H9 (cell line): ENCODE data around the gene WHRN. TPM values are rescaled to one million over a fixed set of nuclear protein-coding genes. Genes with fewer than 3 reads are reported as not detected.

Source experiments
- DNase-seq: peaks from one replicate; pipeline ENCODE4 v3.0.0-alpha.2; 2017
- H2AFZ ChIP-seq: one replicate; pipeline ENCODE4 v1.6.1; 2013; ENCODE audit warnings: mild to moderate bottlenecking, low read length, control low read depth, moderate library complexity
- H2AK5ac ChIP-seq: 2 replicates; pipeline ENCODE4 v1.6.1; 2013; ENCODE audit warnings: low read length, control low read depth, mixed read lengths; ENCODE audit not compliant: insufficient read length
- H2BK120ac ChIP-seq: one replicate; pipeline ENCODE4 v1.6.1; 2013; ENCODE audit warnings: low read depth, mild to moderate bottlenecking, low read length, control low read depth, inconsistent platforms; ENCODE audit not compliant: poor library complexity, severe bottlenecking
- H2BK12ac ChIP-seq: 2 replicates; pipeline ENCODE4 v1.6.1; 2013; ENCODE audit warnings: low read length, control low read depth, mixed read lengths, low read depth; ENCODE audit not compliant: insufficient read length
- H2BK15ac ChIP-seq: 2 replicates; pipeline ENCODE4 v1.6.1; 2013; ENCODE audit warnings: low read depth, low read length, control low read depth
- H2BK20ac ChIP-seq: one replicate; pipeline ENCODE4 v1.6.1; 2013; ENCODE audit warnings: low read depth, mild to moderate bottlenecking, low read length, control low read depth, inconsistent platforms; ENCODE audit not compliant: poor library complexity, severe bottlenecking
- H2BK5ac ChIP-seq: 2 replicates; pipeline ENCODE4 v1.6.1; 2013; ENCODE audit warnings: low read length, control low read depth, mixed read lengths; ENCODE audit not compliant: insufficient read length
- H3K14ac ChIP-seq: 2 replicates; pipeline ENCODE4 v1.6.1; 2013; ENCODE audit warnings: low read length, control low read depth; ENCODE audit not compliant: insufficient read depth
- H3K18ac ChIP-seq: 2 replicates; pipeline ENCODE4 v1.6.1; 2013; ENCODE audit warnings: low read depth, mild to moderate bottlenecking, mixed read lengths, low read length, control low read depth; ENCODE audit not compliant: insufficient read length
- H3K23ac ChIP-seq: 2 replicates; pipeline ENCODE4 v1.6.1; 2013; ENCODE audit warnings: low read length, control low read depth, mixed read lengths, low read depth; ENCODE audit not compliant: insufficient read length
- H3K23me2 ChIP-seq: 2 replicates; pipeline ENCODE4 v1.6.1; 2013; ENCODE audit warnings: low read depth, mild to moderate bottlenecking, mixed read lengths, low read length, control low read depth; ENCODE audit not compliant: insufficient read length, poor library complexity, severe bottlenecking
- H3K27ac ChIP-seq: 2 replicates; pipeline ENCODE4 v1.5.1; 2013; ENCODE audit warnings: low read length, control low read depth, mixed read lengths, low read depth; ENCODE audit not compliant: insufficient read length
- H3K27me3 ChIP-seq: 2 replicates; pipeline ENCODE4 v1.6.1; 2013; ENCODE audit warnings: low read length, control low read depth, inconsistent platforms; ENCODE audit not compliant: insufficient read depth
- H3K4ac ChIP-seq: 2 replicates; pipeline ENCODE4 v1.6.1; 2013; ENCODE audit warnings: low read depth, mild to moderate bottlenecking, control low read depth, inconsistent platforms, low read length, moderate library complexity
- H3K4me1 ChIP-seq: 2 replicates; pipeline ENCODE4 v1.6.1; 2013; ENCODE audit warnings: low read length, control low read depth, inconsistent platforms; ENCODE audit not compliant: insufficient read depth
- H3K4me2 ChIP-seq: 2 replicates; pipeline ENCODE4 v1.6.1; 2013; ENCODE audit warnings: low read length, control low read depth, mixed read lengths; ENCODE audit not compliant: insufficient read length, insufficient read depth
- H3K56ac ChIP-seq: 2 replicates; pipeline ENCODE4 v1.6.1; 2013; ENCODE audit warnings: low read depth, mild to moderate bottlenecking, mixed read lengths, low read length, control low read depth; ENCODE audit not compliant: insufficient read length
- H3K79me1 ChIP-seq: 2 replicates; pipeline ENCODE4 v1.6.1; 2013; ENCODE audit warnings: low read depth, mild to moderate bottlenecking, moderate library complexity, low read length, control low read depth, inconsistent platforms; ENCODE audit not compliant: insufficient read depth, poor library complexity, severe bottlenecking
- H3K79me2 ChIP-seq: 2 replicates; pipeline ENCODE4 v1.6.1; 2013; ENCODE audit warnings: low read length, control low read depth, inconsistent platforms; ENCODE audit not compliant: insufficient read depth
- H3K9ac ChIP-seq: 2 replicates; pipeline ENCODE4 v1.6.1; 2013; ENCODE audit warnings: low read length, control low read depth, mixed read lengths; ENCODE audit not compliant: insufficient read length; ENCODE audit errors: extremely low read depth
- H3K9me3 ChIP-seq: one replicate; pipeline ENCODE4 v1.6.1; 2013; ENCODE audit warnings: low read depth, low read length, inconsistent platforms; ENCODE audit not compliant: control insufficient read depth
- H3T11ph ChIP-seq: one replicate; pipeline ENCODE4 v1.6.1; 2013; ENCODE audit warnings: mild to moderate bottlenecking, low read length, control low read depth, inconsistent platforms
- H4K20me1 ChIP-seq: one replicate; pipeline ENCODE4 v1.6.1; 2013; ENCODE audit not compliant: control insufficient read depth, insufficient read length, insufficient read depth
- H4K5ac ChIP-seq: 2 replicates; pipeline ENCODE4 v1.6.1; 2013; ENCODE audit warnings: low read depth, mild to moderate bottlenecking, mixed read lengths, low read length, control low read depth; ENCODE audit not compliant: insufficient read length
- H4K8ac ChIP-seq: replicated peaks from 2 replicates; pipeline ENCODE4 v1.6.1; 2013; ENCODE audit warnings: low read length, control low read depth, mixed read lengths, low read depth; ENCODE audit not compliant: insufficient read length
- H4K91ac ChIP-seq: 2 replicates; pipeline ENCODE4 v1.6.1; 2013; ENCODE audit warnings: low read depth, mild to moderate bottlenecking, moderate library complexity, mixed read lengths, low read length, control low read depth; ENCODE audit not compliant: insufficient read length
- H3K27ac Mint-ChIP-seq, 3 experiments: 2 replicates in 2 of 3; 3 replicates in 1 of 3; pipeline ENCODE4 v1.8.0; 2020 to 2021; ENCODE audit warnings: mixed read lengths in 3 of 3, mild to moderate bottlenecking in 1 of 3, moderate library complexity in 1 of 3
- H3K27me3 Mint-ChIP-seq: 2 replicates; pipeline ENCODE4 v1.8.0; 2021; ENCODE audit warnings: low read depth, mild to moderate bottlenecking, moderate library complexity, mixed read lengths
- H3K36me3 Mint-ChIP-seq, 3 experiments: 2 replicates in 2 of 3; 3 replicates in 1 of 3; pipeline ENCODE4 v1.8.0; 2020 to 2021; ENCODE audit warnings: low read depth in 3 of 3, mixed read lengths in 3 of 3; ENCODE audit not compliant: insufficient read depth in 1 of 3
- H3K4me1 Mint-ChIP-seq, 2 experiments: 2 replicates each; pipeline ENCODE4 v1.8.0; 2020; ENCODE audit warnings: mixed read lengths in 2 of 2
- H3K4me3 Mint-ChIP-seq, 2 experiments: 2 replicates in 1 of 2; 3 replicates in 1 of 2; pipeline ENCODE4 v1.8.0; 2020 to 2021; ENCODE audit warnings: mild to moderate bottlenecking in 2 of 2, mixed read lengths in 2 of 2, moderate library complexity in 1 of 2
- H3K9me3 Mint-ChIP-seq, 2 experiments: 2 replicates in 1 of 2; 3 replicates in 1 of 2; pipeline ENCODE4 v1.8.0; 2020; ENCODE audit warnings: mild to moderate bottlenecking in 2 of 2, mixed read lengths in 2 of 2, moderate library complexity in 1 of 2
- WGBS: extraction: QIAGEN DNeasy Blood & Tissue Kit; methylation state at CpG from one replicate; pipeline ENCODE4 v1.1.7; 2013; ENCODE audit warnings: missing lambda C conversion rate, low lambda C conversion rate, mixed read lengths; ENCODE audit not compliant: insufficient read length; ENCODE audit errors: extremely low coverage; 5-methylcytosine and 5-hydroxymethylcytosine counted together
- total RNA-seq: library from RNA; stranded (reverse); gene quantifications from 2 replicates; pipeline ENCODE4 v1.2.1, GENCODE V29; 2021
- TF ChIP-seq, protein P1 (sequence below): fragments of 200-600 bp; sonication (generic); conservative IDR thresholded peaks from 3 replicates; pipeline ENCODE4 v1.8.0; 2021; ENCODE audit warnings: antibody characterized with exemption, mild to moderate bottlenecking

Gene WHRN
- total RNA-seq, 1 experiment from 2014 or later = 2.2 TPM

DNA sequence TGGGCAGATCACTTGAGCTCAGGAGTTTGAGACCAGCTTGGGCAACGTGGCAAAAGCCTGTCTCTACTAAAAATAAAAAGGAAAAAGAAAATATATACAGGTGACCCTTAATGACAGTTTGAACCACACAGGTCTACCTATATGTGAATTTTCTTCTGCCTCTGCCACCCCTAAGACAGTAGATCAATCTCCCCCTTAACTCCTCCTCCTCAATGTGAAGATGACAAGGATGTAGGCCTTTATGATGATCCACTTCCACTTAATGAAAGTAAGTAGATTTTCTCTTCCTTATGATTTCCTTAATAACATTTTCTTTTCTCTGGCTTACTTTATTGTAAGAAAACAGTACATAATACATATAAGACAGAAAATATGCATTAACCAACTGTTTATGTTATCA, 120.9 kb downstream of the WHRN start:
- Histone ChIP-seq H3K79me1 (no peaks in the 10 kb centered on the region), H3K79me2 (no peaks in the 10 kb centered on the region; the same call in 1 of the 2 replicates), H2BK15ac (no peak overlapping the region), H2BK120ac (no peak overlapping the region), H3K14ac (no peak overlapping the region), H3K4me2 (no peak overlapping the region), H2BK12ac (no peak overlapping the region), H3K4ac (no peak overlapping the region), H4K5ac (no peak overlapping the region), H4K20me1 (no peaks in the 10 kb centered on the region), H2AFZ (no peak overlapping the region), H3K23ac (no peak overlapping the region), H4K8ac (no peak overlapping the region), H3K9me3 (no peaks in the 10 kb centered on the region), H4K91ac (no peak overlapping the region), H3K9ac (no peak overlapping the region), H3K23me2 (no peaks in the 10 kb centered on the region), H2BK20ac (no peak overlapping the region), H3K4me1 (peaks cover 4% of the 10 kb centered on the region; the same call in 1 of the 2 replicates), H3K56ac (no peak overlapping the region), H3K27me3 (no peaks in the 10 kb centered on the region), H2BK5ac (no peak overlapping the region), H3K27ac (no peak overlapping the region), H3K18ac (no peak overlapping the region), H3T11ph (no peak overlapping the region), H2AK5ac (no peak overlapping the region)
- DNase-seq = no peak
- Mint-ChIP-seq H3K9me3 (no peaks in the 10 kb centered on the region), H3K27me3 (no peaks in the 10 kb centered on the region), H3K4me1 (peaks cover 63 to 77% of the 10 kb centered on the region in 2 experiments), H3K4me3 (no peak overlapping the region), H3K27ac (no peak overlapping the region; a peak in 1 of 7 replicates), H3K36me3 (peaks cover 5 to 17% (median 5%) of the 10 kb centered on the region in 3 experiments; a peak in 6 of 7 replicates)
- WGBS = no CpG with 5 or more reads among the region's 1 CpG
- TF ChIP-seq, protein P1, sequence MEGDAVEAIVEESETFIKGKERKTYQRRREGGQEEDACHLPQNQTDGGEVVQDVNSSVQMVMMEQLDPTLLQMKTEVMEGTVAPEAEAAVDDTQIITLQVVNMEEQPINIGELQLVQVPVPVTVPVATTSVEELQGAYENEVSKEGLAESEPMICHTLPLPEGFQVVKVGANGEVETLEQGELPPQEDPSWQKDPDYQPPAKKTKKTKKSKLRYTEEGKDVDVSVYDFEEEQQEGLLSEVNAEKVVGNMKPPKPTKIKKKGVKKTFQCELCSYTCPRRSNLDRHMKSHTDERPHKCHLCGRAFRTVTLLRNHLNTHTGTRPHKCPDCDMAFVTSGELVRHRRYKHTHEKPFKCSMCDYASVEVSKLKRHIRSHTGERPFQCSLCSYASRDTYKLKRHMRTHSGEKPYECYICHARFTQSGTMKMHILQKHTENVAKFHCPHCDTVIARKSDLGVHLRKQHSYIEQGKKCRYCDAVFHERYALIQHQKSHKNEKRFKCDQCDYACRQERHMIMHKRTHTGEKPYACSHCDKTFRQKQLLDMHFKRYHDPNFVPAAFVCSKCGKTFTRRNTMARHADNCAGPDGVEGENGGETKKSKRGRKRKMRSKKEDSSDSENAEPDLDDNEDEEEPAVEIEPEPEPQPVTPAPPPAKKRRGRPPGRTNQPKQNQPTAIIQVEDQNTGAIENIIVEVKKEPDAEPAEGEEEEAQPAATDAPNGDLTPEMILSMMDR = no peak
